Erythroblast (primary cell): ENCODE data around the gene SPOCK1.

Experiments
- GATA1 ChIP-seq: IDR thresholded peaks from 2 replicates; pipeline ENCODE4 v1.6.1; 2011; ENCODE audit warnings: low read depth, mild to moderate bottlenecking, control low read depth, low read length, moderate library complexity
- POLR2A ChIP-seq: IDR thresholded peaks from 2 replicates; pipeline ENCODE4 v1.6.1; 2011; ENCODE audit warnings: mild to moderate bottlenecking, low read length

DNA sequence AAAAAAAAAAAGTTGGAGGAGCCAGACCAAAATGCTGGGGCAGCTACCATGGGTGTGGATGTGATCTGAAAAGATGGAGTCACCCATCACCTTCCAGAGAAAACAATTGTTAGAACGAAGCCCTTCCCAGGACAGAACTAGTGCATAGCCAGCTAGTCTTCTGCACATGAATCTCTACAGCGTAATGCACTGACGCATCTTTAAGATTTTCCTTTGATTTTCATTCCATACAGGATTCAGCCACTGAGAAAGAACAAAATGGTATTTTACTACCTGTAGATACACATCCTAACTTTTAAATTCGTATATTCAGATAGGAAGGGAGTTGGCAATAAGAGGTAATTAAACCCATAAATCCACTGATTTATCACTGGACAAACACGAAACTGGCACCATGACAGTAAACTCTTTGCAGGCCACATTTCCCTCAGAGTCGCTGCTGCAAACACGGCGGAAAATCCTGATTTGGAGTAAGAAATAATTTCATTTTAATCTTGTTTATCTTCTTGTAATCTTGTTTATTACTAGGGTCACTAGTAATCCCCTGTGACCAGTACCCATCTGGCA is 206.6 kb downstream of the SPOCK1 start:
- TF ChIP-seq POLR2A (no peak), GATA1 (no peak)
